ENCODE data around the gene GMNN.
"Not testable (repeated sequence)": the region's sequence is repeated elsewhere in the genome, so short reads cannot be mapped to it uniquely, and the experiment has no call there.

Gene GMNN

DNA sequence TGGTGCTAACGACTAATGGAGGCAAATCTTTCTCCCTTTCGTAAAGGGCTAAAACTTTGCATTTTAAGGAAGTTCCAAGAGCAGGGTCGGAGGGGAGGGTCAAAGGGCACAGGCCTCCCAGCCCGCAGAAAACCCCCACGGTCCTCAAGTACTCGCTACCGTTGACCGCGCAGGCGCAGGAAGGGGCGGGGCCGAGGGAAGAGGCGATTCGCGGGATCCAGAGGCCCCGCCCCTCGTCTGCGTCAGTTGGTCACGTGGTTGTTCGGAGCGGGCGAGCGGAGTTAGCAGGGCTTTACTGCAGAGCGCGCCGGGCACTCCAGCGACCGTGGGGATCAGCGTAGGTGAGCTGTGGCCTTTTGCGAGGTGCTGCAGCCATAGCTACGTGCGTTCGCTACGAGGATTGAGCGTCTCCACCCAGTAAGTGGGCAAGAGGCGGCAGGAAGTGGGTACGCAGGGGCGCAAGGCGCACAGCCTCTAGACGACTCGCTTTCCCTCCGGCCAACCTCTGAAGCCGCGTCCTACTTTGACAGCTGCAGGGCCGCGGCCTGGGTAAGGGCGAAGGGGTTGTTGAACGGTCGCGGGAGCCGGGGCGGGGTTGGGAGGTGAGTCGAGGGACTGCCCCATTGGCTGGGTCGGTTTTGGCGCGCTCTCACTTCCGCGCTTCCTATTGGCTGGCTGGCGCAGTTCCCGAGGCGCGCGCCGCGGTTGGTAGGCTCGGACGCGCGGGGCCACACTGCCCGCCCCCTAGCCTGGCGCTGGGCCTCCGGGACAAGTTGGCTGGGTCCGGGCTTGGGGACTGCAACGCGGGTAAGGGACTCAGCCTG, at the start of gene GMNN:
Gene GMNN (plus strand): TSS at position 242 of the 824 bp plus-strand sequence. CDS start 2,310 bp downstream, outside the sequence.
- peak; percentile 99 for DNase-seq

- DNase-seq = not testable (repeated sequence)
Observed at GRCh38 chr6:24730653-24731052, 44.1 kb upstream of the GMNN start.

DNA sequence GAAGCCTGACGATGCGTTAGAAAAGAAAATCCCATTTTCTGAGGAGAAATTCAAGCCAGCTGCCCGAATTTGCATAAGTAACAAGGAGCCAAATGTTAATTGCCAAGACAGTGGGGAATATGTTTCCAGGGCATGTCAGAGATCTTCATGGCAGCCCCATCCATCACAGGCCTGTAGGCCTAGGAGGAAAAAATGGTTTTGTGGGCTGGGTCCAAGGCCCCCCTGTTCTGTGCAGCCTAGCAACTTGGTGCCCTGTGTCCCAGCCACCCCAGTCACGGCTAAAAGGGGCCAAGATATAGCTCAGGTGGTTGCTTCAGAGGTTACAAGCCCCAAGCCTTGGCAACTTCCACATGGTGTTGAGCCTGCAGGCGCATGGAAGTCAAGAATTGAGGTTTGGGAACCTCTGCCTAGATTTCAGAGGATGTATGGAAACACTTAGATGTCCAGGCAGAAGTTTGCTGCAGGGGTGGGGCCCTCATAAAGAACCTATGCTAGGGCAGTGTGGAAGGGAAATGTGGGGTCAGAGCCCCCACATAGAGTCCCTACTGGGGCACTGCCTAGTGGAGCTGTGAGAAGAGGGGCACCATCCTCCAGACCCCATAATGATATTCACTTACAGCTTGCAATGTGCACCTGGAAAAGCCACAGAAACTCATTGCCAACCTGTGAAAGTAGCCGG, 43.1 kb upstream of the GMNN start:
- not testable (repeated sequence) for DNase-seq

DNA sequence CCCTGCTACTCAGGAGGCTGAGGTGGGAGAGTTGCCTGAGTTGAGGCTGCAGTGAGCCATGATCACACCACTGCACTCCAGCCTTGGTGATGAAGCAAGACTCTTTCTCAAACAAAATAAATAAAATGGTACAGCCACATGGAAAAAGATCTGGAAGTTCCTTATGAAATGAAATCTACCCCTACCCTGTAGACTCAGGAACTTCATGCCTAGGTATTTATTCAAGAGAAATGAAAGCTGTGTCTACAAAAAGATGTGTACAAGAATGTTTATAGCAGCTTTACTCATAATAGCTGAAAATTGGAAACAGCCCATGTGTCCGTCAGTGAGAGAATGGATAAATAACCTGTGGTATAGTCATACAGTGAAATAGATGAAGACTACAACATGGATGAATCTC, 40.6 kb upstream of the GMNN start:
- DNase-seq = no peak

- DNase-seq = not testable (repeated sequence)
Observed at GRCh38 chr6:24734710-24735109, 40.0 kb upstream of the GMNN start.

DNA sequence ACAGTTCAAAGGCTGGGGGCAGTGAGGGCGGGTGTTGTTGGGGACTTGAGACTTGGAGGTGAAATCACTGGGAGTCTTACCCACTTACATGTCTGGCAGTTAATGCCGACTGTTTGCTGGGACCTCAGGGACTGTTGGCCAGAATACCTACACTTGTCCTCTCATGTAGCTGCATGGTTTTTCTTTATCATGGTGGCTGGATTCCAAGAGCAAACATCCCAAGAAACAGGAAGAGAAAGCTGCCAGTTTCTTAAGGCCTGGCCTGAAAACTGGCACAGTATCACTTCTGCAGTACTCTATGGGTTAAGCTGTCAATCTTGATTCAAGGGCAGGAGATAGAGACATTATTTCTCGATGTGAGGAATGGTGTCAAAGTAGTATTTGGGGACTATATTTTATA, 36.0 kb upstream of the GMNN start:
- DNase-seq = no peak

DNA sequence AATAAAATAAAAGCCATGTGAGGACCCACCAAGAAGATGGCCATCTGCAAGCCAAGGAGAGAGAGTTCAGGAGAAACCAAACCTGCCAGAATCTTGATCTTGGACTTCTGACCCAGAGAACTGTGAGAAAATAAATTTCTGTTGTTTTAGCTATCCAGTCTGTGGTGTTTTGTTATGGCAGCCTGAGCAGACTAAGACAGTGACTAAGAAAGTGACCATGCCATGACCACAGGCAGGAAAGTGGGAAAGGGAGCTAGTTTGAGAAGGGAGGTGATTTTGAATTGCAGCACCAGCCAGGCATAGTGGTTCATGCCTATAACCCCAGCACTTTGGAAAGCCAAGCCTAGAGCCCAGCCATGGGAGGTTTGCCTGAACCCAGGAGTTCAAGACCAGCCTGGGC, 33.9 kb upstream of the GMNN start:
- no peak for DNase-seq

GRCh38 chr6:24742216-24742738, 32.5 kb upstream of the GMNN start:
- no peak for DNase-seq

GRCh38 chr6:24743265-24743943, 31.3 kb upstream of the GMNN start:
- peak; percentile 9 for DNase-seq

- DNase-seq = no peak
Observed at GRCh38 chr6:24743944-24744335, 30.8 kb upstream of the GMNN start.

GRCh38 chr6:24744911-24745310, 29.8 kb upstream of the GMNN start:
- no peak for DNase-seq

DNA sequence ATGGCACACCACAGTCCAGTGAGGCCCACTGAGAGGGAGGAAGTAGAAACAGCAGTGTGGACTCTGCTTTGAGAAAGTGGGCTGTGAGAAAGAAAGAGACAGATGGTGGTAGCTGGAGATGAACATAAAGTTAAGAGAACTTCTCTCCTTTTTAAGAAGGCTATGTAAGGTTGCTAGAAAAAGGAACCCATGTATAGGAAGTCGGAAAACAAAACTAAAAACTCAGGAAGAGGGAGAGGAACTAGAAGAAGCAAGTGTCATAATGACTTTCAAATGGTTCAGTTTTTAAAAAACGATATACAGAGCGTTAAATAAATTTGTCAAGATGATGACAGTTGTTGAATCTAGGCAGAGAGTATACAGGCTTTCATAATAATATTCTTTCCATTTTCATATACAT, 25.4 kb upstream of the GMNN start:
- no peak for DNase-seq

DNA sequence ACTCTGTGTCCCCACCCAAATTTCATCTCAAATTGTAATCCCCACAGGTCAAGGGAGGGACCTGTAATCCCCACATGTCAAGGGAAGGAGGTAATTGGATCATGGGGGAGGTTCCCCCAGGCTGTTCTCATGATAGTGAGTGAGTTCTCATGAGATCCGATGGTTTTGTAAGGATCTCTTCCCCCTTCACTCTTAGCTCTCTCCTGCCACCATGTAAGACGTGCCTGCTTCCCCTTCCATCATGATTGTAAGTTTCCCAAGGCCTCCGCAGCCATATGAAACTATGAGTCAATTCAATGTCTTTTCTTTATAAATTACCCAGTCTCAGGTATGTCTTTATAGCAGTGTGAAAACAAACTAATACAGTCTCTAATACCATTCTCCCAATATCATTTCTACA, 23.9 kb upstream of the GMNN start:
- not testable (repeated sequence) for DNase-seq

DNA sequence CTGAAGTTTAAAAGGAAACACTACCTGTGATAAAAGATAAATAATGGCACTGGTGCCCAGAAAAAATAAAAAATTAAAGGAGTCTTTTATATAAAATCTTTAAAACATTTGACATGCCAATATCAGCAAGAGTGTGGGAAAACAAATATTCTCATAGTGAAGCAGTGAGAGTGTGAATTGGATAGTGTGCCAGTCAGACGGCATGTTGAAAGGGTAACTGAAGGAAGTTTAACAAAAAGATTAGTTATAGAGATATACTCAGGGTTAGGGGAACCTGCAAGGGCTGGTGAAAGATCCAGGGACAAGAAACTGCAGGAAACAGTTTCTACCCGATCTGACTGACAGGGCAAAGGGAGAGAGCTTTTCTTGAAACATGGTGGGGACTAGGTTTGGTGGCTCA, 22.2 kb upstream of the GMNN start:
- DNase-seq = no peak

- no peak for DNase-seq
Observed at GRCh38 chr6:24752917-24753492, 21.7 kb upstream of the GMNN start.

- DNase-seq = no peak
Observed at GRCh38 chr6:24753545-24753944, 21.2 kb upstream of the GMNN start.

GRCh38 chr6:24754378-24754777, 20.4 kb upstream of the GMNN start:
- DNase-seq = not testable (repeated sequence)

GRCh38 chr6:24755279-24755678, 19.5 kb upstream of the GMNN start:
- no peak for DNase-seq

GRCh38 chr6:24757611-24758010, 17.1 kb upstream of the GMNN start:
- no peak for DNase-seq

DNA sequence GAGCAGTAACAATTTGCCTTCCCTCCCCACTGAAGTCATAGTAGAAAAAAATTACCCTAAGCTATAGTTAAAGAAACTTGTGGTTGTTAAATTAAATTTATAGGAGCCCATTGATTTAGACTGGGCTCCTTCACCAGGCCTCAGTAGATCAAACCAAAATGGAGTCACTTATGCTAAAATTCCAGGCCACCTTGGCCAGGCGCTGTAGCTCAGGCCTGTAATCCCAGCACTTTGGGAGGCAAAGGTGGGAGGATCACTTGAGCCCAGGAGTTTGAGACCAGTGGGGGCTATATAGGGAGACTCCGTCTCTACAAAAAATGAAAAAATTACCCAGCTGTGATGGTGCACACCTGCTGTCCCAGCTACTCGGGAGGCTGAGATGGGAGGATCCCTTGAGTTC, 15.0 kb upstream of the GMNN start:
- DNase-seq = no peak

GRCh38 chr6:24760210-24760609, 14.5 kb upstream of the GMNN start:
- DNase-seq = no peak

DNA sequence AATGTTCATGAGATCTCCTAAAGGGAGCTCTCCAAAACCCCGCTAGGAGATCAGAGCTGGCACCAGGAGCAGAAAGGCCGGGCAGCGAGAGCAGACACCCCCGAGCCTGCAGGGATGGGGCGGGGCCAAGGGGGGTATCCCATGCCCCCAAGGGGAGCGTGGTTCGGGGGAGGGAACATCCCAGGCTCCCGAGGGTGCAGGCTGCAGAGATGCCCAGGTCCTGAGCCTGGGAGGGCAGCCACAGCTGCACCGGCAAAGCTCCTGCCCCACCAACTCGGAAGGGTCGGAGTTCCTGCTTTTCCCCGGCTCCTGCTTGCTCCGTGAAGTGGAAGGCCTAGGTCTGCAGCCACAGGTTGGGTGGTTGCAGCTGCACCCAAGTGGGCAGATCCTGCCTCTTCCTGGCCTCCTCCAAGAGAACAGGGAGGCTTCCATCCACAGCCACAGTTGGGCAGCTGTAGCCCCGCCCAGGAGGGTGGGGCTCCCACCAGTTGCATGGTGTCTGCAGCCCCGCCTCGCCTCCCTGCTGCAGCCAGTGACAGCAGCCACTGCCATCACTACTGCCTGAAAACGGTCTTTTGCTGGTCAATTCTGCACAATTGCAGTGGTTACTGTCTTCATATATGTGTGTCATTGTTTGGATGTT, 13.4 kb upstream of the GMNN start:
- no peak for DNase-seq

- no peak for DNase-seq
Observed at GRCh38 chr6:24761851-24762250, 12.9 kb upstream of the GMNN start.

Data from CD4-positive, alpha-beta T cell treated with Interleukin-6 for 4 hours (primary cell).